Renal pelvis (tissue), 12 donors: ENCODE data around the gene TCF15. TPM values are rescaled to one million over a fixed set of nuclear protein-coding genes. Genes with fewer than 3 reads are reported as not detected.

Experiments
- DNase-seq: peaks from one replicate; pipeline ENCODE4 v3.0.0-alpha.2; 2013
- long read RNA-seq, 16 experiments: transcript quantifications; one replicate each; lab custom pipeline, GENCODE V29; 2026
- polyA plus RNA-seq, 3 donors: library from polyadenylated mRNA; unstranded; fragments of 120-200 nt; gene quantifications; one replicate each; pipeline ENCODE4 v1.2.1, GENCODE V29; 2013; ENCODE audit not compliant: insufficient read length in 3 of 3

The TCF15 gene, protein sequence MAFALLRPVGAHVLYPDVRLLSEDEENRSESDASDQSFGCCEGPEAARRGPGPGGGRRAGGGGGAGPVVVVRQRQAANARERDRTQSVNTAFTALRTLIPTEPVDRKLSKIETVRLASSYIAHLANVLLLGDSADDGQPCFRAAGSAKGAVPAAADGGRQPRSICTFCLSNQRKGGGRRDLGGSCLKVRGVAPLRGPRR
- polyA plus RNA-seq: 1 to 10 TPM in 2 of 3 donors, under 1 TPM in 1; 0.96 to 1.9 (median 1.3) TPM
- long read RNA-seq, donor 1, partial matches to known transcripts: 0 of 2 reads
- long read RNA-seq, donor 1, other reads (novel, unspliced or antisense): 0 of 2 reads
- long read RNA-seq, donor 2, partial matches to known transcripts: 0 of 3 reads
- long read RNA-seq, donor 2, other reads (novel, unspliced or antisense): 0 of 3 reads
- long read RNA-seq, donor 3, partial matches to known transcripts: 0 of 2 reads
- long read RNA-seq, donor 3, other reads (novel, unspliced or antisense): 0 of 2 reads
- long read RNA-seq, donor 4, transcript TCF15-201 (2 exons, 1,555 nt): major isoform, 5 of 5 reads
- long read RNA-seq, donor 4, partial matches to known transcripts: 0 of 5 reads
- long read RNA-seq, donor 4, other reads (novel, unspliced or antisense): 0 of 5 reads
- long read RNA-seq, donor 5, partial matches to known transcripts: 0 of 1 reads
- long read RNA-seq, donor 5, other reads (novel, unspliced or antisense): 0 of 1 reads
- long read RNA-seq, donor 6, transcript TCF15-201 (2 exons, 1,555 nt): major isoform, 5 of 5 reads
- long read RNA-seq, donor 6, partial matches to known transcripts: 0 of 5 reads
- long read RNA-seq, donor 6, other reads (novel, unspliced or antisense): 0 of 5 reads
- long read RNA-seq, donor 7, transcript TCF15-201 (2 exons, 1,555 nt): major isoform, 5 of 5 reads
- long read RNA-seq, donor 7, partial matches to known transcripts: 0 of 5 reads
- long read RNA-seq, donor 7, other reads (novel, unspliced or antisense): 0 of 5 reads
- long read RNA-seq, donor 8, partial matches to known transcripts: 0 of 1 reads
- long read RNA-seq, donor 8, other reads (novel, unspliced or antisense): 0 of 1 reads
- long read RNA-seq, donor 9, transcript TCF15-201 (2 exons, 1,555 nt): major isoform, 5 of 5 reads
- long read RNA-seq, donor 9, partial matches to known transcripts: 0 of 5 reads
- long read RNA-seq, donor 9, other reads (novel, unspliced or antisense): 0 of 5 reads
- long read RNA-seq, donor 10, partial matches to known transcripts: 0 of 3 reads
- long read RNA-seq, donor 10, other reads (novel, unspliced or antisense): 0 of 3 reads
- long read RNA-seq, donor 11, partial matches to known transcripts: 0 of 1 reads
- long read RNA-seq, donor 11, other reads (novel, unspliced or antisense): 0 of 1 reads
- long read RNA-seq, donor 12, transcript TCF15-201 (2 exons, 1,555 nt): major isoform, 10 of 10 reads
- long read RNA-seq, donor 12, partial matches to known transcripts: 0 of 10 reads
- long read RNA-seq, donor 12, other reads (novel, unspliced or antisense): 0 of 10 reads
- long read RNA-seq, donor 13: 0 reads
- long read RNA-seq, donor 14, transcript TCF15-201 (2 exons, 1,555 nt): major isoform, 5 of 5 reads
- long read RNA-seq, donor 14, partial matches to known transcripts: 0 of 5 reads
- long read RNA-seq, donor 14, other reads (novel, unspliced or antisense): 0 of 5 reads
- long read RNA-seq, donor 15, partial matches to known transcripts: 0 of 2 reads
- long read RNA-seq, donor 15, other reads (novel, unspliced or antisense): 0 of 2 reads
- long read RNA-seq, donor 16, partial matches to known transcripts: 0 of 4 reads
- long read RNA-seq, donor 16, other reads (novel, unspliced or antisense): 0 of 4 reads

GRCh38 chr20:610130-611046 lies at the start of gene TCF15:
Gene TCF15 (minus strand): TSS chr20:610309. CDS start chr20:610237, 72 bp downstream.
- peak; percentile 69 for DNase-seq

DNA sequence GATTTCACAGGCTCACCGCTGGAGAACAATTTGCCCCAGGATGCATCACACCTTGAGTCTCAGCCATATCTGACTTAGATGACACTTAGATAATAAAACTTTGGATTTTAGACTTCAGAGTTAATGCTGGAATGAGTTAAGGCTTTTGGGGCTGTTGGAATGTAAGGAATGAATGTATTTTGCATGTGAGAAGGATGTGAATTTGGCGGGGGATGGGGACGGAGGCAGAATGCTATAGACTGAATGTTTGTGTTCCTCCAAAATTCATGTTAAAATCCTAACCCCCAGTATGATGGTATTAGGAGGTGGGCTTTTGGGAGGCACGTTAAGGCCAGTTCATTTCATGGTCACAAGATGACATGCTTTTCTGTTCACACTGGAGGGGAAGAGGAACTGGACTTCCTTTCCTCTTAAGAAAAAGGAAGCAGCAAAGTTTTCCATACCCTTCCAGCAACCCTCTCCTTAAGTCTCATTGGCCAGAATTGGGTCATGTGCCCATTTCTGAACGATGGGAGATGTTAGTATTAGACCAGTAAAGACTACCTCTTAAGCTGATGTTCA lies 48.7 kb upstream of the TCF15 start:
- DNase-seq: no peak

GRCh38 chr20:658202-658601 lies 48.1 kb upstream of the TCF15 start:
- DNase-seq: no peak

DNA sequence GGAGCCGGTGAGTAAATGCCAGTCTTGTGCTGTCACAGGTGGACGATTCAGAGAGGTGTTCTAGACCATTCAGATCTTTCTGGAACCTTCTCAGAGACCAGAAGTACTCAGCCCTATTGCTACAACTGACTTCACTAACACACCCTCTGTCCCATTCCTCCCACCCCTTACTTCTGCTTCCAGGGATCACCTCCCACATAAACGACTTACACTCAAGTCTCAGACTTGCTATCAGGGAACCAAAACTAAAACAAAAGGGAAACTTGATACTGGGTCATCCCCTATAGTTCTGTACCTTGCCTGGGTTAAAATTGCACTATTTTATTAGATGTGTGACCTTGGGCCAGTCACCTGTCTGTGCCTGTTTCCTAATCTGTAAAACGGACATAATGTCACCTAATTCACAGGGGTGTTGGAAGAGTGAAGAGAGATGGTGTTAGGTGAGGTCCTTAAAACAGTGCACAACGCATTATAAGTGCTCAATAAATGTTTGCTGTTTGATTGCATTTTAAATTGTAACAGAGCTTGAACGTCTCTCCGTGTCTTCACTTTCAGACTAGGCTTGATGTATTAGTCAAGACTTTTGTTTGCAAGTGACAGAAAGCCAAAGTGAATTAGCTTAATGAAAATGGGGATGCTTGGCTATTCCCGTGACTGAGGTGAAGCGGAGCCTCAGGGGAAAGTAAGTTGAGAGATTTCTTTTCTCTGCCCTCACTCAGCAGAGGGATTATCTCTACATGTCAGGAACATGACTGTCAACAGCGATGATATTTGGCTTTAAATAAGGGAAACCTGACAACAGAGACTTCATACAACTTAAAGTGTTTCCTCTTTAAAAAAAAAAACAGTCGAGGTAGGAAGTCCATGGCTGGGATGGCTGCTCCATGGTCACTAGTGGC lies 45.9 kb upstream of the TCF15 start:
- DNase-seq: no peak

- DNase-seq: no peak
Observed at GRCh38 chr20:654417-654750, 44.3 kb upstream of the TCF15 start.

GRCh38 chr20:653590-654416 lies 43.7 kb upstream of the TCF15 start:
- DNase-seq: no peak

GRCh38 chr20:653110-653589 lies 43.0 kb upstream of the TCF15 start, which contains the start of gene SRXN1:
Gene SRXN1 (minus strand): TSS chr20:653200. CDS start chr20:653185, 15 bp downstream.
- DNase-seq: peak; percentile 82

GRCh38 chr20:652615-653109 lies 42.6 kb upstream of the TCF15 start:
- no peak for DNase-seq

DNA sequence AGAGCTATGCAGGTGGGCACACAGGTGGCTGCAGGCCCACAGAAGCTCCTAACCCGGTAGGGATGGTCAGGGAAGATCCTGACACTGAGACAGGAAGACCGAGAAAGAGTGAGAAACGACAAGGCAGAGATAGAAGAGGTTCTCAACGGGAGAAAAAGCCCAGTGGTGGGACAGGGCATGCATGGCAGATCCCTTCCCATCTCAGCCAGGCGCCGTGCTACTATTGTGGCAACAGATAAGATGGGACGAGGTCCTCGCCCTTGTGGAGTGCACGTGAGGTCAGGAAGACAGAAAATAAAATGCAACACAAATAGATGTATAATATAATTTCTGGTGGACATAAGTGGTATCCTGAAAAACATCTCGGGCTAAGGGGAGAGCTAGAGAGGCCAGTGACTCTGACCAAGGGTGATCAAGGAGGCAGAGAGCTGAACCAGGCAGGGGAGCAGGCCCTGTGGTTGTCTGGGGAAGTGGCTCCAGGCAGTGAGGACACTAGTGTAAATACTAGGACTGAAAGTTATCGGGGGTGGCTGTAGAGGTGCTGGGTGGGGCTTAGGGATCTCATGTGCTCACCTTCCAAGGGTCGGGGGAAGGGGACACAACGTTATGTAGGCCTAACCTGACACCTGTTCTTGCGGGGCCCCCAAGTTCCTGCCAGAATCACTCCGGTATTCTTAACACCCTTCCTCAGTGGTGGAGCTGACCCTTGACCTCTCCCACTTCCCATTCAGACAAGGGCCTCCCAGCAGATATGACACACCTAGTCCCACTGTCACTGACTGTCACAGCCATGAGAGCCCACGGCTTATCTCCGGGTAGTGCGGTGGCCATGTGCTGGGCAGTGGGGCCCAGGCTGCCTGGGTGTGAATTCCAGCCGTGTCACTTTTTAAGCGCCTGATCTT lies 41.9 kb upstream of the TCF15 start:
- no peak for DNase-seq

DNA sequence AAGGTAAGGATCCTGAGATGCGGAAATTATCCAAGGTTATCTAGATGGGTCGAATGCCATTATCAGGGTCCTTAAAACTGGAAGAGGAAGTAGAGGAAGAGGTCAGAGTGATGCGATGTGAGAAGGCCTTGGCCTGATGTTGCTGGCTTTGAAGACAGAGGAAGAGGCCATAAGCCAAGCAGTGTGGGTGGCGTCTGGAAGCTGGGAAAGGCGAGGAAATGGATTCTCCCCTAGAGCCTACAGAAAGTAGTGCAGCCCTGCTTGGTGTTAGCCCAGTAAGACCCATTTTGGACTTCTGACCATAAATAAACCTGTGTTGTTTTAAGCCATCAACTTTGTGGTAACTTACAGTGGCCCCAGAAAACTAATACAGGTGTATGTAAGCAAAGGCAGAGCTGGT lies 40.8 kb upstream of the TCF15 start:
- no peak for DNase-seq

GRCh38 chr20:650281-650680 lies 40.2 kb upstream of the TCF15 start:
- no peak for DNase-seq

DNA sequence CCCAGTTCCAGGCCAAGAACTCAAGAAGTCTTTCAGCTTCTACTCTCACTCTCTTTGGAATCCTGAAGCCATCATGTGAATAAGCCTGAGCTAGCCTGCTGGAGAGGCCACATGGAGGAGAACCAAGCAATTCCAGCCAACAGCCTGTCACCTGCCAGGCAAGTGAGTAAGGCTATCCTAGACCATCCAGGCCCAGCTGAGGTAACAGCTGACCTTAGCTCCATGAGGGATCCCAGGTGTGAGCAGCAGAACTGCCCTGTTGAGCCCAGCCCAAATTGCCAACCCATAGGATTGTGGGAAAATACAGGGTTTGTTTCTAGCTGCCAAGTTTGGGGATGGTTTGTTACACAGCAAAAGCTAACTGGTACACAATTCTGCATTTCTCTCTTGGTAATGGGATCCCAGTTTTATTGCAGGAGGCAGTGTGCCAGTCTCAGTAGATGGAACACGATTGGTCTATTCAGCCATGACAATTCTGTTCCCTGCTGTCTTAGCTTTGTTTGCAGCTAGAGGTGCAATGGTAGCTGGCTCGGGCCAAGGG lies 37.4 kb upstream of the TCF15 start:
- DNase-seq: no peak

DNA sequence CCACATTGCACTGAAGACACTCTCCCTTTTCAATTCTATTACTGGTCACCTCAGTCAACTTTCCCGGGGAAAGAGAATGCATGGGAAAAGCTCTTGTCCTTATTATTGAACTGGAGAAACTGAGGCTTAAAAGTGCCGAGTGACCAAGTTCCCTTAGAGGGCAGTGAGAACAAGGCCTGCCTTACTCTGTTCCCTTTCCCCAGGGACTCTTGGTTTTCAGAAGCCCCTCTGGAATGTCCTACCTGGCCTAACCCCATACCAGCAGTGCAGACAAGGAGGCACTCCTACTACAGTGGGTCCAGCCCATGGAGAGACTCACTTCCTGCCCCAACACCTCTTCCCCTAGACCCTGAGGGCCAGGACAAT lies 36.7 kb upstream of the TCF15 start:
- DNase-seq: no peak

- no peak for DNase-seq
Observed at GRCh38 chr20:646107-646867, 36.2 kb upstream of the TCF15 start.
